Measurements from ENCODE around the gene GPR21. TPM values are rescaled to one million over a fixed set of nuclear protein-coding genes. Genes with fewer than 3 reads are reported as not detected.
A peak's percentile ranks its signal among the peaks of the same experiment; 100 is the strongest.

GPR21 gene
- total RNA-seq, 1 experiment from 2014 or later = 0.63 TPM

GRCh38 chr9:123073991-123074422 lies 40.5 kb downstream of the GPR21 start:
- DNase-seq (ENCODE audit: low spot score) (no peak), ATAC-seq (no peak)
- TF ChIP-seq RORB (CRISPR knock-in tag; IDR thresholded peaks at IDR 0.05) (no peak), ZNF416 (CRISPR knock-in tag; IDR thresholded peaks at IDR 0.05) (no peak), ZSCAN18 (CRISPR knock-in tag; IDR thresholded peaks at IDR 0.05) (no peak), RELA (CRISPR knock-in tag; IDR thresholded peaks at IDR 0.05; ENCODE audit: borderline replicate concordance) (no peak), ZMAT4 (CRISPR knock-in tag; IDR thresholded peaks at IDR 0.05) (no peak), TEAD1 (CRISPR knock-in tag; IDR thresholded peaks at IDR 0.05) (no peak), FOXP1 (CRISPR knock-in tag; IDR thresholded peaks at IDR 0.05; ENCODE audit: borderline replicate concordance) (no peak), ESRRA (CRISPR knock-in tag; IDR thresholded peaks at IDR 0.05; ENCODE audit: borderline replicate concordance) (no peak), PRRX2 (CRISPR knock-in tag; IDR thresholded peaks at IDR 0.05) (no peak), STAT6 (CRISPR knock-in tag; conservative IDR thresholded peaks at IDR 0.05; ENCODE audit: low read depth) (no peak), ARID4B (CRISPR knock-in tag; IDR thresholded peaks at IDR 0.05; ENCODE audit: borderline replicate concordance) (no peak), TCF7 (CRISPR knock-in tag; IDR thresholded peaks at IDR 0.05; ENCODE audit: low read depth) (no peak)
- CTCF ChIA-PET = interaction anchor here (0.5 to 1.6 kb wide), 4 partner anchors 8 to 275 kb away, joined by 3 to 9 read pairs (median 4); no protein-coding TSS in a partner anchor
- Mint-ChIP-seq H3K27ac (peak overlapping the region; percentile 96; the same call in 1 of the 2 replicates), H3K4me1 (peaks cover 70% of the 10 kb centered on the region), H3K4me3 (0 out of 2 replicates have a peak overlapping the region, but pooled peaks have one; percentile 1), H3K36me3 (peaks cover 22% of the 10 kb centered on the region), H3K27me3 (ENCODE audit: low read depth) (no peaks in the 10 kb centered on the region), H3K9me3 (no peaks in the 10 kb centered on the region)
- POLR2A ChIA-PET = interaction anchor here (1.1 kb wide), 1 partner anchor 161 kb away, joined by 3 read pairs; the partner anchor contains the start of gene ZBTB6

GRCh38 chr9:123074628-123075027 lies 41.2 kb downstream of the GPR21 start:
- Mint-ChIP-seq H3K4me1 (peaks cover 72% of the 10 kb centered on the region), H3K27me3 (ENCODE audit: low read depth) (no peaks in the 10 kb centered on the region), H3K4me3 (no peak overlapping the region), H3K36me3 (peaks cover 26% of the 10 kb centered on the region), H3K27ac (peak overlapping the region; percentile 67; the same call in 1 of the 2 replicates), H3K9me3 (no peaks in the 10 kb centered on the region)
- no peak for ATAC-seq
- POLR2A ChIA-PET = interaction anchor here (1.1 kb wide), 1 partner anchor 162 kb away, joined by 3 read pairs; the partner anchor contains the start of gene ZBTB6
- CTCF ChIA-PET = interaction anchor here (1.6 to 1.9 kb wide), 2 partner anchors 8 to 11 kb away, joined by 4 to 5 read pairs; no protein-coding TSS in a partner anchor
- DNase-seq (ENCODE audit: low spot score) = no peak
- TF ChIP-seq SP1 (CRISPR knock-in tag; conservative IDR thresholded peaks at IDR 0.05) = no peak
- TF ChIP-seq IRF2 (CRISPR knock-in tag; IDR thresholded peaks at IDR 0.05; ENCODE audit: borderline replicate concordance, low read depth) = no peak
- no peak for TF ChIP-seq ELF4 (CRISPR knock-in tag; IDR thresholded peaks at IDR 0.05; ENCODE audit: low read depth)
- no peak for TF ChIP-seq E2F1 (CRISPR knock-in tag; IDR thresholded peaks at IDR 0.05)
- TF ChIP-seq ZNF425 (CRISPR knock-in tag; conservative IDR thresholded peaks at IDR 0.05) = no peak
- TF ChIP-seq E2F5 (CRISPR knock-in tag; IDR thresholded peaks at IDR 0.05) = no peak
- TF ChIP-seq ESRRA (CRISPR knock-in tag; IDR thresholded peaks at IDR 0.05; ENCODE audit: borderline replicate concordance) = no peak
- TF ChIP-seq ZNF416 (CRISPR knock-in tag; IDR thresholded peaks at IDR 0.05) = no peak
- TF ChIP-seq MLX (CRISPR knock-in tag; IDR thresholded peaks at IDR 0.05) = no peak

Measured in WTC11 (cell line).